PFSK-1 (cell line): ENCODE results near the gene STT3A. TPM values are rescaled to one million over a fixed set of nuclear protein-coding genes. Genes with fewer than 3 reads are reported as not detected.

Experiments
- FOXP2 ChIP-seq: optimal IDR thresholded peaks from 2 replicates; pipeline ENCODE3; 2011; ENCODE audit warnings: borderline replicate concordance, control low read depth, inconsistent platforms; ENCODE audit not compliant: insufficient read depth; ENCODE audit errors: extremely low read length, extremely low read depth
- POLR2AphosphoS5 ChIP-seq: IDR thresholded peaks from 2 replicates; pipeline ENCODE4 v1.6.1; 2012; ENCODE audit warnings: low read depth, mild to moderate bottlenecking, control low read depth, low read length, moderate library complexity
- SIN3A ChIP-seq: IDR thresholded peaks from 2 replicates; pipeline ENCODE4 v1.6.1; 2012; ENCODE audit warnings: mild to moderate bottlenecking, low read length, moderate library complexity, borderline replicate concordance; ENCODE audit not compliant: insufficient read depth
- TAF1 ChIP-seq: IDR thresholded peaks from 2 replicates; pipeline ENCODE4 v1.6.1; 2012; ENCODE audit warnings: low read length, control low read depth, borderline replicate concordance; ENCODE audit not compliant: insufficient read depth
- polyA plus RNA-seq: library from polyadenylated mRNA; unstranded; fragments of >200 nt; gene quantifications from one replicate; pipeline ENCODE4 v1.2.1, GENCODE V29; 2012; ENCODE audit warnings: low read depth, missing spikeins; ENCODE audit not compliant: insufficient read length
- TF ChIP-seq, protein P1 (sequence below), 2 experiments: IDR thresholded peaks; 2 replicates each; pipeline versions ENCODE4 v1.6.1 to v1.8.0; 2011 to 2012; ENCODE audit warnings: low read depth in 2 of 2, low read length in 2 of 2, control low read depth in 1 of 2, inconsistent platforms in 1 of 2, mild to moderate bottlenecking in 1 of 2, moderate library complexity in 1 of 2; ENCODE audit not compliant: insufficient read depth in 1 of 2

STT3A gene
- polyA plus RNA-seq, result 126 TPM

DNA sequence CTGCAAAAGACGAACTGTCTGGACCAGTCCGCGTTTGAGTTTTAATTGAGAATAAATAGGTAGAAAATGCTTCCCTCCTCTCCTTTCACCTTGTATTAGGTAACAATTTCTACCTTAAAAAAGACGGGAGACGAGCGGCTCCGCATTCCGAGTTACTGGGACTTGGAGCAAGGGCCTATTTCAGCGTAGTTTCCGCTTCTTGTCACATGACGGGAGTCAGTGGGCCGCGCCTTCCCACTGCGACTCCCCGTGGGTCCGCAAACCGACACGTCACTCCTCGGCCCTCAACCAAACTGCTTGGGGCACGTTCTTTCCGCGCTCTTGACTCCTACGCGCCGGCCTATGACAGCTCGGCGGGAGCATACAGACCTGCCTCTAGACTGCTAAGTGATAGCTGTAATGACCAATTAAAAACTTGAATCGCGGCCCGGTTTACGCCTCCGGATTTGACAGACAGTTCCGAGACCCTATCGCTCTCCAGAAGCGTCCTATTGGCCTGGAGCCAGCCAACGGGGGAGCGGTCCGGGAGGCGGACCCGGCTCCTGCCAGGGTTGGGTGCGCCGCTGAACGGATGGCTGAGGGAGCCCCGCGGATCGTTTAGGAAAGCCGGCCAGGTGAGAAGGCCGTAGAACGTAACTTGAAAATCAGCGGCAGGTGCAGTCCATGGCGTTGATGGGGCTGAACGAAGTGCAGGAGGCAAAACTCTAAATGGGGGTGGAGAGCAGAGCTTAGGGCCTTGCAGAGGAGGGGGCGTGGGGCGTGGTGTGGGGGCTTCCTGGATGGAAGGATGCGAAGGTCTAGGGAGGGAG, at the start of gene STT3A:
TSS of gene STT3A (plus strand) at position 548 of the 809 bp plus-strand sequence. CDS start 3,064 bp downstream, outside the sequence.
- peak; percentile 78 for TF ChIP-seq FOXP2
- TF ChIP-seq, protein P1, sequence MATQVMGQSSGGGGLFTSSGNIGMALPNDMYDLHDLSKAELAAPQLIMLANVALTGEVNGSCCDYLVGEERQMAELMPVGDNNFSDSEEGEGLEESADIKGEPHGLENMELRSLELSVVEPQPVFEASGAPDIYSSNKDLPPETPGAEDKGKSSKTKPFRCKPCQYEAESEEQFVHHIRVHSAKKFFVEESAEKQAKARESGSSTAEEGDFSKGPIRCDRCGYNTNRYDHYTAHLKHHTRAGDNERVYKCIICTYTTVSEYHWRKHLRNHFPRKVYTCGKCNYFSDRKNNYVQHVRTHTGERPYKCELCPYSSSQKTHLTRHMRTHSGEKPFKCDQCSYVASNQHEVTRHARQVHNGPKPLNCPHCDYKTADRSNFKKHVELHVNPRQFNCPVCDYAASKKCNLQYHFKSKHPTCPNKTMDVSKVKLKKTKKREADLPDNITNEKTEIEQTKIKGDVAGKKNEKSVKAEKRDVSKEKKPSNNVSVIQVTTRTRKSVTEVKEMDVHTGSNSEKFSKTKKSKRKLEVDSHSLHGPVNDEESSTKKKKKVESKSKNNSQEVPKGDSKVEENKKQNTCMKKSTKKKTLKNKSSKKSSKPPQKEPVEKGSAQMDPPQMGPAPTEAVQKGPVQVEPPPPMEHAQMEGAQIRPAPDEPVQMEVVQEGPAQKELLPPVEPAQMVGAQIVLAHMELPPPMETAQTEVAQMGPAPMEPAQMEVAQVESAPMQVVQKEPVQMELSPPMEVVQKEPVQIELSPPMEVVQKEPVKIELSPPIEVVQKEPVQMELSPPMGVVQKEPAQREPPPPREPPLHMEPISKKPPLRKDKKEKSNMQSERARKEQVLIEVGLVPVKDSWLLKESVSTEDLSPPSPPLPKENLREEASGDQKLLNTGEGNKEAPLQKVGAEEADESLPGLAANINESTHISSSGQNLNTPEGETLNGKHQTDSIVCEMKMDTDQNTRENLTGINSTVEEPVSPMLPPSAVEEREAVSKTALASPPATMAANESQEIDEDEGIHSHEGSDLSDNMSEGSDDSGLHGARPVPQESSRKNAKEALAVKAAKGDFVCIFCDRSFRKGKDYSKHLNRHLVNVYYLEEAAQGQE (IDR thresholded peaks at IDR 0.05; ENCODE audit: insufficient read depth in 1 of 2, low read depth in 2 of 2, low read length in 2 of 2), result peak in 1 of 2 experiments; percentile 37; a peak in 1 of 4 replicates
- TF ChIP-seq TAF1, result peak; percentile 75; the same call in 1 of the 2 replicates
- TF ChIP-seq SIN3A, result peak; percentile 89; the same call in 1 of the 2 replicates
- TF ChIP-seq POLR2AphosphoS5, result peak; percentile 87

- TF ChIP-seq SIN3A, result no peak
- no peak for TF ChIP-seq POLR2AphosphoS5
- TF ChIP-seq FOXP2, result no peak
- TF ChIP-seq, protein P1 (IDR thresholded peaks at IDR 0.05; ENCODE audit: insufficient read depth in 1 of 2, low read depth in 2 of 2, low read length in 2 of 2), result no peak
These were observed 41.9 kb upstream of the STT3A start for GRCh38 chr11:125550780-125551179.

DNA sequence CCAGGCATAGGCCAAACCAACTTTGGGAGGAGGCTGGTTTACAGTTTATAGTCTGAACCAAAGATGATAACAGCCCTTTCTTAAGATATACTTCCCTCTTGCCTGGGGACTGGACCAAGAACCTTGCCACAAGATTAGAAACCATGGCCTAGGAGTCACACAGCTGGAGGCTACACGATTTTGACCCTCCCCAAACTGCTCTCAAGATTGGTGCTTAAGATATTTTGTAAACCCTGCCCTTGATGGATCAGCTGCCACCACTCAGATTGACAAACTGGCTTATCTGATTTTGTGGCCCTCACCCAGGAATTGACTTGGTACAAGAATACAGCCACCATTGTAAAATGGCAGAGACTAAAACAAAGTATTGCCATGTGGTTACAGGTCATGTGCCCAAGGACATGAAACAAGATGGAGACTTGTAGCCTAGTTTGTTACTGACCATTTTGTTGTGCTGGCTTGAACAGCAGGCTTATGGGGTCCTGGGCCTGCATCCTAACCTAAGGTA, 40.8 kb upstream of the STT3A start:
- TF ChIP-seq FOXP2 (no peak), TAF1 (no peak), POLR2AphosphoS5 (no peak), SIN3A (no peak)
- TF ChIP-seq, protein P1 (IDR thresholded peaks at IDR 0.05; ENCODE audit: insufficient read depth in 1 of 2, low read depth in 2 of 2, low read length in 2 of 2), result no peak

DNA sequence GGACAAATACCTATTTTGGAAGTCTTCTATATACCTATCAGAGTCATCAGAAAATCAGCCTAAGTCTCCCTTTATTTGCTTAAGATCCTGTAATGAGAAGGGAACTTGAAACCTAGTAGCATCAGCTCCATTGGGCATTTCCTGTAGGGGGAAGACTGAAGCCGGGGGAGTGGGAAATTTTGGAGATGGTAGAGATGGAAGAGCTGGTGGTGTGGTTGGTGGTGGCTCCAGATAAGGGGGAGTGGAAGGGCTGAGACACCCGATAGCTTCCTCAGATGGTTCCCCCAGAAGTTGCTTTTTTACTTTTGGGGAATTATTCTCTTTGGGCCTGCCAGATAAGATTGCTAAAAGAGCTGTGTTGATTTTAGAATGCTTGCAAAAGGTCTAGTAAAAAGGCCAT, 39.7 kb upstream of the STT3A start:
- TF ChIP-seq POLR2AphosphoS5 (no peak), FOXP2 (no peak), TAF1 (no peak), SIN3A (no peak)
- TF ChIP-seq, protein P1 (IDR thresholded peaks at IDR 0.05; ENCODE audit: insufficient read depth in 1 of 2, low read depth in 2 of 2, low read length in 2 of 2), result no peak
